Measurements from ENCODE around the gene PRKAG2.

DNA sequence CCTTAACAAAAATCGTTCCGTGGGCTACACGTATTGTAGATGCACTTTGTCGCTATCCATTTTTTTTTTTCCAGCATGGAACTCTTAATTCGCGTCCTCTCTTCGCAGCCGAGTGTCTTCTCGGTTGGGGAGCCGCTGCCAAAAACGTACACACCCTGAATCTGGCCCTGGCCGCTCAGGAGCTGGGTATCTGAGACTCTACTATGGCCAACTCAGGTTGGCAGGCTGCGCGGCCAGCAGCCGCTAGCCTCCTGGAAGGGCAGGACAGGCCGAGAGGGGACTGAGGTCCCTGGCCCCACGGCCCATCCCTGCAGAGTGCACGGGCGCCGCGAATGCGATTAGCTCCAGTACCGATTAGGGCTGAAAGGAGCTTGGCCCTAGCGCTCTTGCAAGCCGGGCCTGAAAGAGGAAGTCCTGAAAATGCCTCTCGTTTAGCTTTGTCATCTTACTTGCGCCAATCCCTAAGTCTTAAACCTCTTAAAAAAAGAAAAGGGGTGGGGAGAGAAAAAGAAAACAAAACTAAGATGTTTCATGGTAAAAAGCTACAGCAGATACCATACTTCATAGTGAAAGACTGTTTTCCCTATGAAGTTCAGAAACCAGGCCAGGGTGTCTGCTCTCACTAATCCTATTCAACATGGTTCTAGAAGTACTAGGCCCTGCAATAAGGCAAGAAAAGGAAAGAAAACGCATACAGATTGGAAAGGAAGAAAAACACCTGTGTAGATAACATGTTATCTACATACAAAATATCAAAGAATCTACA lies 244.0 kb downstream of the PRKAG2 start:
- TF ChIP-seq, protein P1, sequence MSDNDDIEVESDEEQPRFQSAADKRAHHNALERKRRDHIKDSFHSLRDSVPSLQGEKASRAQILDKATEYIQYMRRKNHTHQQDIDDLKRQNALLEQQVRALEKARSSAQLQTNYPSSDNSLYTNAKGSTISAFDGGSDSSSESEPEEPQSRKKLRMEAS (IDR thresholded peaks at IDR 0.05), result no peak
- TF ChIP-seq CEBPB (IDR thresholded peaks at IDR 0.05) (no peak), TCF12 (IDR thresholded peaks at IDR 0.05; ENCODE audit: low read depth) (no peak)
- TF ChIP-seq, protein P2, sequence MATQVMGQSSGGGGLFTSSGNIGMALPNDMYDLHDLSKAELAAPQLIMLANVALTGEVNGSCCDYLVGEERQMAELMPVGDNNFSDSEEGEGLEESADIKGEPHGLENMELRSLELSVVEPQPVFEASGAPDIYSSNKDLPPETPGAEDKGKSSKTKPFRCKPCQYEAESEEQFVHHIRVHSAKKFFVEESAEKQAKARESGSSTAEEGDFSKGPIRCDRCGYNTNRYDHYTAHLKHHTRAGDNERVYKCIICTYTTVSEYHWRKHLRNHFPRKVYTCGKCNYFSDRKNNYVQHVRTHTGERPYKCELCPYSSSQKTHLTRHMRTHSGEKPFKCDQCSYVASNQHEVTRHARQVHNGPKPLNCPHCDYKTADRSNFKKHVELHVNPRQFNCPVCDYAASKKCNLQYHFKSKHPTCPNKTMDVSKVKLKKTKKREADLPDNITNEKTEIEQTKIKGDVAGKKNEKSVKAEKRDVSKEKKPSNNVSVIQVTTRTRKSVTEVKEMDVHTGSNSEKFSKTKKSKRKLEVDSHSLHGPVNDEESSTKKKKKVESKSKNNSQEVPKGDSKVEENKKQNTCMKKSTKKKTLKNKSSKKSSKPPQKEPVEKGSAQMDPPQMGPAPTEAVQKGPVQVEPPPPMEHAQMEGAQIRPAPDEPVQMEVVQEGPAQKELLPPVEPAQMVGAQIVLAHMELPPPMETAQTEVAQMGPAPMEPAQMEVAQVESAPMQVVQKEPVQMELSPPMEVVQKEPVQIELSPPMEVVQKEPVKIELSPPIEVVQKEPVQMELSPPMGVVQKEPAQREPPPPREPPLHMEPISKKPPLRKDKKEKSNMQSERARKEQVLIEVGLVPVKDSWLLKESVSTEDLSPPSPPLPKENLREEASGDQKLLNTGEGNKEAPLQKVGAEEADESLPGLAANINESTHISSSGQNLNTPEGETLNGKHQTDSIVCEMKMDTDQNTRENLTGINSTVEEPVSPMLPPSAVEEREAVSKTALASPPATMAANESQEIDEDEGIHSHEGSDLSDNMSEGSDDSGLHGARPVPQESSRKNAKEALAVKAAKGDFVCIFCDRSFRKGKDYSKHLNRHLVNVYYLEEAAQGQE (IDR thresholded peaks at IDR 0.05; ENCODE audit: low read depth), result no peak
